ENCODE data around the gene TOR1B.

The TOR1B gene

DNA sequence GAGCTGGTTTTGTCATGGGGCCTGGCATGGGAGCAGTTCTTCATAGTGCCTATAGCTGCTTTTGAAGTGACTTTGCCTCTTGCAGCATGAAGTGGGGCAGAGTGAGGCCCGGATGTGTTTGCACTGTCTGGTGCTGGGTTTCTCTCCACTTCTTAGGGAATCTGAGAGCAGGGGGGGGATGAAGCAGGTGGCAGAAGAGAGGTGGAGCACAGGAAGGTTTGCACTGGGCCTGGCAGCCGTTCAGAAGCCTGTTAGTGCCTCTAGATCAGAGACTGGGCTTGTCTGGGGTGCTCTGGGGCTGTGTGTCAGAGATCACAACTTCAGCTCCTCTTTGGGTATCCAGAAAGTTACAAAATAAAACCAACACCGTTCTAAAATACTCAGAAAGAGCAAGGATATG is 50.6 kb downstream of the TOR1B start:
- TF ChIP-seq POLR2AphosphoS5 (IDR thresholded peaks at IDR 0.05; ENCODE audit: low read depth, low read length) (no peak), TAF1 (IDR thresholded peaks at IDR 0.05; ENCODE audit: borderline replicate concordance, insufficient read depth, low read length) (no peak), FOXP2 (optimal IDR thresholded peaks at IDR 0.05; ENCODE audit: borderline replicate concordance, extremely low read depth, extremely low read length, insufficient read depth) (no peak), SIN3A (IDR thresholded peaks at IDR 0.05; ENCODE audit: borderline replicate concordance, insufficient read depth, low read length) (no peak)
- TF ChIP-seq, protein P1, sequence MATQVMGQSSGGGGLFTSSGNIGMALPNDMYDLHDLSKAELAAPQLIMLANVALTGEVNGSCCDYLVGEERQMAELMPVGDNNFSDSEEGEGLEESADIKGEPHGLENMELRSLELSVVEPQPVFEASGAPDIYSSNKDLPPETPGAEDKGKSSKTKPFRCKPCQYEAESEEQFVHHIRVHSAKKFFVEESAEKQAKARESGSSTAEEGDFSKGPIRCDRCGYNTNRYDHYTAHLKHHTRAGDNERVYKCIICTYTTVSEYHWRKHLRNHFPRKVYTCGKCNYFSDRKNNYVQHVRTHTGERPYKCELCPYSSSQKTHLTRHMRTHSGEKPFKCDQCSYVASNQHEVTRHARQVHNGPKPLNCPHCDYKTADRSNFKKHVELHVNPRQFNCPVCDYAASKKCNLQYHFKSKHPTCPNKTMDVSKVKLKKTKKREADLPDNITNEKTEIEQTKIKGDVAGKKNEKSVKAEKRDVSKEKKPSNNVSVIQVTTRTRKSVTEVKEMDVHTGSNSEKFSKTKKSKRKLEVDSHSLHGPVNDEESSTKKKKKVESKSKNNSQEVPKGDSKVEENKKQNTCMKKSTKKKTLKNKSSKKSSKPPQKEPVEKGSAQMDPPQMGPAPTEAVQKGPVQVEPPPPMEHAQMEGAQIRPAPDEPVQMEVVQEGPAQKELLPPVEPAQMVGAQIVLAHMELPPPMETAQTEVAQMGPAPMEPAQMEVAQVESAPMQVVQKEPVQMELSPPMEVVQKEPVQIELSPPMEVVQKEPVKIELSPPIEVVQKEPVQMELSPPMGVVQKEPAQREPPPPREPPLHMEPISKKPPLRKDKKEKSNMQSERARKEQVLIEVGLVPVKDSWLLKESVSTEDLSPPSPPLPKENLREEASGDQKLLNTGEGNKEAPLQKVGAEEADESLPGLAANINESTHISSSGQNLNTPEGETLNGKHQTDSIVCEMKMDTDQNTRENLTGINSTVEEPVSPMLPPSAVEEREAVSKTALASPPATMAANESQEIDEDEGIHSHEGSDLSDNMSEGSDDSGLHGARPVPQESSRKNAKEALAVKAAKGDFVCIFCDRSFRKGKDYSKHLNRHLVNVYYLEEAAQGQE (IDR thresholded peaks at IDR 0.05; ENCODE audit: insufficient read depth in 1 of 2, low read depth in 2 of 2, low read length in 2 of 2): no peak

DNA sequence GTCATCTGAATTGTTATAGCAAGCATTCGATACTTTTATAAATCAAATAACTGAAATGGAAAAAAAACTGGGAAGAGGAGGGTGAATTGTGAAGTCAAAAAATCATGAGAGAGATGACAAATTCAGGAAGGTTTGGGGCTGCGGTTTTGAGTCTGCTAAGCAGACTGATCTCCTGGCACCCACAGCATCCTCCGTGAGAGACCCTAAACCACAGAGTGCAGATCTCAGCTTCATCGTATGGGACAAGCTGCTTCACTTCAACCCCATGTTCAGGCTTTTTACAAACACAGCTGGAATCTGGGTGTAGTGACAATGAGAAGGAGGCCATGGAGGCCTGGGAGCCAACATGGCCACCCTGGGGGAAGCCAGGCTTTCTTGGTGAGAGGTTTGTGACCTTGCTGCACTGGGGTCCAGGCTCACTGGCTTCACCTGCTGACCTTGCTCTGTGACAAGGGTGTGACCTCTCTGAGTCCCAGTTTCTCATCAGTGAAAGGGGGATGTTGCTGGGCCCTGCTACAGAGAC is 51.7 kb downstream of the TOR1B start:
- TF ChIP-seq FOXP2 (optimal IDR thresholded peaks at IDR 0.05; ENCODE audit: borderline replicate concordance, extremely low read depth, extremely low read length, insufficient read depth): no peak
- TF ChIP-seq SIN3A (IDR thresholded peaks at IDR 0.05; ENCODE audit: borderline replicate concordance, insufficient read depth, low read length): no peak
- TF ChIP-seq TAF1 (IDR thresholded peaks at IDR 0.05; ENCODE audit: borderline replicate concordance, insufficient read depth, low read length): no peak
- TF ChIP-seq POLR2AphosphoS5 (IDR thresholded peaks at IDR 0.05; ENCODE audit: low read depth, low read length): no peak
- TF ChIP-seq, protein P1 (IDR thresholded peaks at IDR 0.05; ENCODE audit: insufficient read depth in 1 of 2, low read depth in 2 of 2, low read length in 2 of 2): no peak

DNA sequence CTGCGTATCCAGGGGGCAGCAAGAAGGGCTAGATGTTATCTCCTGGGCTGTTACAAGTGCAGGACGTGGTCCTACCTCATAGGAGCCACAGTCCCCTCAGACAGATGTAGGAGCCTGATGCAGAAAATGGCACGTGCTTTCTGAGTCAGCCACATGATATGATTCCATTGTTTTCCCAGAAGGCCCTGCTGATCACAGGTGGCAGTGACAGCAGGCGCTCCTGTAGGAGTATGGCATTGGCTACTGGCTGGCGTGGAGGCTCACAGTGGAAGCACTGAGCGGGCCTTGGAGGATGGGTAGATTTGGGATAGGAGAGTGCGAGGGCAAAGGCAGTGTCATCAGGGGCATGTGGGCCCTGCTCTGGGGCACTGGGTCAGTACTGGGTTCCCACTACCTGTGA is 54.2 kb downstream of the TOR1B start:
- no peak for TF ChIP-seq POLR2AphosphoS5 (IDR thresholded peaks at IDR 0.05; ENCODE audit: low read depth, low read length)
- no peak for TF ChIP-seq TAF1 (IDR thresholded peaks at IDR 0.05; ENCODE audit: borderline replicate concordance, insufficient read depth, low read length)
- no peak for TF ChIP-seq SIN3A (IDR thresholded peaks at IDR 0.05; ENCODE audit: borderline replicate concordance, insufficient read depth, low read length)
- TF ChIP-seq, protein P1 (IDR thresholded peaks at IDR 0.05; ENCODE audit: insufficient read depth in 1 of 2, low read depth in 2 of 2, low read length in 2 of 2): no peak
- TF ChIP-seq FOXP2 (optimal IDR thresholded peaks at IDR 0.05; ENCODE audit: borderline replicate concordance, extremely low read depth, extremely low read length, insufficient read depth): no peak

DNA sequence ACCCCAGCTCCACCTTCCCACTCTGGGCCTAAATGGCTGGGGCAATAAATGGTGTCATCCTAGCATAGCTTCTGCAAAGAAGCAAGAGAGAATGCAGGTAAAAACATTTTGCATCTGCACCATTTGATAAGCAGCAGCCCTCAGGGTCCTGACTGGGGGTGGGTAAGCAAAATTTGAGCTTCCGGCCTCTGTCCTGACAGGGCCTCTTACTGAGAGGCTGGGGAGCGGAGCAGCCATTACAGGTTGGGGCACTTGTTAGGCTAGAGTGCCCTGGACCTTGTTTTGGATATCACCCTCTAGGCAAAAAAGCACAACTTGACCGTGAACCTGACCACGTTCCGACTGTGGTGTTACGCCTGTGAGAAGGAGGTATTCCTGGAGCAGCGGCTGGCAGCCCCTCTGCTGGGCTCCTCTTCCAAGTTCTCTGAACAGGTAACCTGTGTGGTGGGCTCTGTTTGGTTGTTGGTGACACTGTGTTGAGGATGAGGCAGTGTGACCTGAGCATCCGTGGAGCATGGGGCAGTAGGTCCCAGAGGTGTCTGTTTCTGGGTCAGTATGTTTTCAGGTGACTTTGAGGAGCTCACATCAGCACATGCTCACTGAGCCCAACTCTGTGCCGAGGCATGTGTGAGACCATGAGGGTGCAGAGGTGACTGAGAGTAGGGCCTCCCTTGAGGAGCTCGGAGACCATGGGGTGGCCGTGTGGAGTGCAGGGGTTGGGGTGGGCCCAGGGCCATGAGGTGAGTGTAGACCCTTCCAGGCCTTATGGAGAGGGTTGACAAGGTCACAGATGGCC is 55.4 kb downstream of the TOR1B start:
- TF ChIP-seq SIN3A (IDR thresholded peaks at IDR 0.05; ENCODE audit: borderline replicate concordance, insufficient read depth, low read length) (no peak), POLR2AphosphoS5 (IDR thresholded peaks at IDR 0.05; ENCODE audit: low read depth, low read length) (no peak), TAF1 (IDR thresholded peaks at IDR 0.05; ENCODE audit: borderline replicate concordance, insufficient read depth, low read length) (no peak), FOXP2 (optimal IDR thresholded peaks at IDR 0.05; ENCODE audit: borderline replicate concordance, extremely low read depth, extremely low read length, insufficient read depth) (no peak)
- TF ChIP-seq, protein P1 (IDR thresholded peaks at IDR 0.05; ENCODE audit: insufficient read depth in 1 of 2, low read depth in 2 of 2, low read length in 2 of 2): no peak
